NOMO-1 (cell line): Measurements from ENCODE around the gene PRUNE2.

Experiments
- DNase-seq, 2 experiments: peaks; one replicate each; lab custom pipeline; 2025; ENCODE audit not compliant: unreplicated experiment in 2 of 2; lab: John Stamatoyannopoulos, UW

PRUNE2 gene

GRCh38 chr9:76904661-76905457 lies 1.1 kb downstream of the PRUNE2 start:
- no peak for DNase-seq

DNA sequence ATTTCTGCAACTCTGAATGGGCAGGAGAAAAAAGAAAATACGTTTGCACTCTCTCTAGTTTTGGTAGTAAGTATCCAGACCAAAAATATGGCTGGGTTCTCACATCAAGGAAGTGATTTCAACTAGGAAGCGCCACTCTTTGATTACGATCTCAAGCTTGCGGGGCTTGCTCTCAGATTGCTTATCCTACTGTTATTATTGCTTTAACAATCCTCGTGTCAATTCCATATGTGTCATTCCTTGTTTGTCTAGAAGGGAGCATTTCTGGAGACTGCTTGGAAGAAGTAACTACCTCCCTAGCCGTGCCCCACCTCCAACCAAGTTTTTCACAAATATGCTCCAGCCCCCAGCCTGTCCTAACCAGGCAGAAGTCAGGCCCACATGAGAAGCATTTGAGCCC lies 3.5 kb downstream of the PRUNE2 start:
- DNase-seq = no peak

GRCh38 chr9:76901801-76902200 lies 4.1 kb downstream of the PRUNE2 start:
- no peak for DNase-seq

GRCh38 chr9:76900884-76901440 lies 5.0 kb downstream of the PRUNE2 start:
- DNase-seq = no peak

DNA sequence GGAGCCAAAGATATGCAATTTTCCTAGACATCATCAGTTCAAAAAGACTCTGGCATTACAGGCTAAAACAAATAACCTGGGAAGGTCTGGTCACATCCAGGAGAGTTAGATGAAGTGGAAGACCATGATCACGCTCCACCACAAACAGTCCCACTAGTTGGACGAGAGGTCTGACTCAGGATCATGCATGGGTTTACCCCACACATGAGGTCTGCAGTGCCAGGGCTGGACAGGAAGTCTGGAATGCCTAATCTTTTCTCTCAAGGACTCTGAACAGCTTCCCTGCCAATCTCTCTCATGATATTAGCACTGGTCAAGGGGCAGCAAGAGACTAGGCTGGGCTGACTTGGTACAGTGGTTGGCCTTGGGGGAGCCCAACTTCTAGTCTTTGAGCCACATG lies 7.1 kb downstream of the PRUNE2 start:
- DNase-seq = no peak

GRCh38 chr9:76897804-76898525 lies 7.9 kb downstream of the PRUNE2 start:
- DNase-seq = no peak

DNA sequence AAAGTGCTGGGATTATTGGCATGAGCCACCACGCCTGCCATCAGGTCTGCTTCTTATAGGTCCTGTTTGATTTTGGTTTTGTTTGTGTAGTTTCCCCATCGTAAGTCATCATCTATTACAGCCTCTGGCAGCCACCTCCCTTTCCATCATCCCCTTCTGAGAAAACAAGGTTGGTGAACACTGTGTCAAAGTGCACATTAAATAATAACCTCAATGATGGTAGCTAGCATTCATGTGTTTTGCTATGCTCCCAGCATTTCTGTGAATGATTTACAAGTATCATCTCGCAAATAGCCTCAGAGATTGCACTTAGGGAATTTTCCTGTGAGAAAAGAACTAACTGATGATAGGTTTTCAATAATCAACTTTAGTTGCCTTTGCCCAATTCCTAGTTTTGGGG lies 9.9 kb downstream of the PRUNE2 start:
- no peak for DNase-seq

DNA sequence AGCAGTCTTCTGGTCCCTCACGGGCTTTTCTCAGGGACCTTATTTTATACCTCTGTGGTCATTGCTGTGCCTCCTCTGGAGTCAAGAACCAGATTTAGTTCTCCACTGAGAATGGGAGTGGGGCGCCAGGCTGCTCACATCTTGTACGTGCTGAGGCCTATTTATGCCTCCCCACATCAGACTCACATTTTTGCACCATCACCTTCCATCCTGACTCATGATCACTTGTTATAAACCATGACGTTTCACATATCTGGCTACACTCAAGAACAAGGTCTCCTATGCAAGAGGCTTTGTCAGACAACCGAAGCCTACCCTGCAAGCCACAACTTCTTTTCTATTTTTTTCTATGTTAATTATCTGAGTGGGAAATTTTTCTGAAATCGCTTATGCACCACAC lies 10.7 kb downstream of the PRUNE2 start:
- DNase-seq = no peak

- no peak for DNase-seq
Observed at GRCh38 chr9:76894198-76894597, 11.7 kb downstream of the PRUNE2 start.

- no peak for DNase-seq
Observed at GRCh38 chr9:76893395-76893932, 12.4 kb downstream of the PRUNE2 start.

GRCh38 chr9:76891874-76892273 lies 14.0 kb downstream of the PRUNE2 start:
- no peak for DNase-seq

- DNase-seq = no peak
Observed at GRCh38 chr9:76891279-76891678, 14.6 kb downstream of the PRUNE2 start.

- DNase-seq = no peak
Observed at GRCh38 chr9:76887951-76888350, 18.0 kb downstream of the PRUNE2 start.

DNA sequence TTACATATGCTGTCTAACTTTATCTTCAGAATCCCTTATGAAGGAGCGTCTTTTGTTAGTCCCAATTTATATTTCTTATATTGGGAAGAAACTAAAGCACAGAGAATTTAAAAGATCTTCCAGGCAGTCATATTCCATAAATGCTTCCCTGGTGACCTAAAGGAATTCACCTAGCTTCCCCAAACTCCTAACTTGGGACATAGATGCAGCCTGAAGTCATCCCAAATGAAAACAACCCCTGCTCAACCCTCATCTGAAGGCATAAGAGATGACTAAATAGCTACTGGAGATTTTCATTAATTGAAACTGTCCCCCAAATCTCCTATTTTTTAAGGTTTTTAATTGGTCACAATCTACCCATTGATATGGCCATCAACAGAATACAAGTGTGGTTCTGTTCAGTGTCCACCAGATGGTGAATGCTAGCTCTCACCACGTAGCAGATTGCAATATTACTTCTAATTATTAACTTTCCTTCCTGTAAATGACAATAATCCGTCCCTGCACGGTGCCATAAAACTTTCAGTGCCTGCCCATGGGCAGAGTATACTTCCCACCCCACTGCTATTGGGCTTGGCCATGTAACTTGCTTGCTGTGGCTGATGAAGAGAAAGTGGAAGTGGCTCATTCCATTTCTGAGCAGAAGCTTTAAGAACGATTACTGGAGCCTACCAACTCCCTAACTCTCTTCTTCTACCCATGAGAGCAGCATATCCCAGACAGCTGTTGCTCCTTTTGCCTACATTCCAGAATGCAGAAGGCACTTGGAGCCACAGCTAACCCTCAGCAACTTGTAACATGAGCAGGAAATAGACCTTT lies 18.7 kb downstream of the PRUNE2 start:
- no peak for DNase-seq

GRCh38 chr9:76886318-76886717 lies 19.6 kb downstream of the PRUNE2 start:
- no peak for DNase-seq

GRCh38 chr9:76884823-76885222 lies 21.1 kb downstream of the PRUNE2 start:
- DNase-seq = no peak

GRCh38 chr9:76883341-76883855 lies 22.5 kb downstream of the PRUNE2 start:
- DNase-seq = no peak

GRCh38 chr9:76882686-76883085 lies 23.2 kb downstream of the PRUNE2 start:
- DNase-seq = no peak

- no peak for DNase-seq
Observed at GRCh38 chr9:76880210-76880609, 25.7 kb downstream of the PRUNE2 start.

GRCh38 chr9:76878933-76879332 lies 27.0 kb downstream of the PRUNE2 start:
- no peak for DNase-seq

DNA sequence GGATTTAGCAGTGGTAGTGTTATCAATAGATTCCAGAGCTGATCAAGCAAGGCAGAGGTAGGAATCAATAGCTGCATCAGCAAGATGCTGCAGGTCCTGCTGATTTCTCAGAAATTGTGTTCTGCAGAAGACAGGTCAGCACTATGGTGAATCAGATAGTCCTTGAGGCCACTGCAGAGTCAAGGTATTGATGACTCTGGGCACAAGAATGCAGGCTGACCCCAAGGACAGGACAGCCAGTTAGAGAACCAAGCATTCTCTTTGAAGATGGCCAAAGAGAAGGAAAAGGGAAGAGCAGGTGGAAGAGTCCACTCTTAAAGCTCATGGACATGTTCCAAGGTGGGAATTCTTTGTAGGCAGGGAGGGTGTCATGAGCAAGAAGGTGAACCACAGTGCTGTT lies 28.0 kb downstream of the PRUNE2 start:
- no peak for DNase-seq
